ES-I3 (cell line): Measurements from ENCODE around the gene WDR82.

Source experiments
- H3K36me3 ChIP-seq: 2 replicates; pipeline ENCODE4 v1.6.1; 2013; ENCODE audit warnings: mild to moderate bottlenecking, low read length, control low read depth, moderate library complexity; ENCODE audit not compliant: insufficient read depth
- H3K4me1 ChIP-seq: 2 replicates; pipeline ENCODE4 v1.6.1; 2013; ENCODE audit warnings: mild to moderate bottlenecking, control low read depth, low read length; ENCODE audit not compliant: insufficient read depth
- H3K9ac ChIP-seq: 2 replicates; pipeline ENCODE4 v1.6.1; 2013; ENCODE audit warnings: low read depth, mild to moderate bottlenecking, low read length, moderate library complexity
- H3K9me3 ChIP-seq: 2 replicates; pipeline ENCODE4 v1.6.1; 2013; ENCODE audit warnings: mild to moderate bottlenecking, low read length, moderate library complexity; ENCODE audit not compliant: control insufficient read depth, insufficient read depth

Gene WDR82

GRCh38 chr3:52262447-52262846 lies 16.0 kb downstream of the WDR82 start:
- no peaks in the 10 kb centered on the region for H3K4me1 ChIP-seq
- H3K9ac ChIP-seq, result no peak overlapping the region
- no peaks in the 10 kb centered on the region for H3K9me3 ChIP-seq
- peaks cover 44% of the 10 kb centered on the region for H3K36me3 ChIP-seq

- H3K36me3 ChIP-seq, result peaks cover 53% of the 10 kb centered on the region
These were observed 19.0 kb downstream of the WDR82 start for GRCh38 chr3:52259448-52259847.

GRCh38 chr3:52259035-52259434 lies 19.4 kb downstream of the WDR82 start:
- Histone ChIP-seq H3K9me3 (no peaks in the 10 kb centered on the region), H3K36me3 (peaks cover 54% of the 10 kb centered on the region), H3K9ac (no peak overlapping the region), H3K4me1 (no peaks in the 10 kb centered on the region)

More at GRCh38 chr3:52259448-52259847, 19.0 kb downstream of the WDR82 start:
- Histone ChIP-seq H3K9me3 (no peaks in the 10 kb centered on the region), H3K4me1 (no peaks in the 10 kb centered on the region), H3K9ac (no peak overlapping the region)

GRCh38 chr3:52257911-52258310 lies 20.5 kb downstream of the WDR82 start:
- H3K36me3 ChIP-seq, result peaks cover 60% of the 10 kb centered on the region
- H3K9me3 ChIP-seq, result no peaks in the 10 kb centered on the region
- H3K9ac ChIP-seq, result no peak overlapping the region
- H3K4me1 ChIP-seq, result no peaks in the 10 kb centered on the region

GRCh38 chr3:52256622-52257021 lies 21.8 kb downstream of the WDR82 start:
- H3K36me3 ChIP-seq, result peaks cover 68% of the 10 kb centered on the region
- H3K9me3 ChIP-seq, result no peaks in the 10 kb centered on the region
- no peaks in the 10 kb centered on the region for H3K4me1 ChIP-seq
- no peak overlapping the region for H3K9ac ChIP-seq

- Histone ChIP-seq H3K4me1 (no peaks in the 10 kb centered on the region), H3K9me3 (no peaks in the 10 kb centered on the region), H3K9ac (no peak overlapping the region), H3K36me3 (peaks cover 66% of the 10 kb centered on the region)
These were observed 22.3 kb downstream of the WDR82 start for GRCh38 chr3:52256159-52256558.

- no peaks in the 10 kb centered on the region for H3K4me1 ChIP-seq
- H3K36me3 ChIP-seq, result peaks cover 56% of the 10 kb centered on the region
- H3K9ac ChIP-seq, result no peak overlapping the region
These were observed 23.8 kb downstream of the WDR82 start for GRCh38 chr3:52254608-52255007.

GRCh38 chr3:52253314-52254304 lies 24.8 kb downstream of the WDR82 start:
- peaks cover 46% of the 10 kb centered on the region for H3K36me3 ChIP-seq
- H3K4me1 ChIP-seq, result no peaks in the 10 kb centered on the region
- H3K9me3 ChIP-seq, result no peaks in the 10 kb centered on the region
- H3K9ac ChIP-seq, result no peak overlapping the region

More at GRCh38 chr3:52254608-52255007, 23.8 kb downstream of the WDR82 start:
- H3K9me3 ChIP-seq, result no peaks in the 10 kb centered on the region

GRCh38 chr3:52250122-52250521 lies 28.3 kb downstream of the WDR82 start:
- no peaks in the 10 kb centered on the region for H3K4me1 ChIP-seq
- H3K9ac ChIP-seq, result no peak overlapping the region
- H3K9me3 ChIP-seq, result no peaks in the 10 kb centered on the region
- peaks cover 15% of the 10 kb centered on the region for H3K36me3 ChIP-seq

GRCh38 chr3:52249683-52250082 lies 28.8 kb downstream of the WDR82 start:
- H3K9me3 ChIP-seq, result no peaks in the 10 kb centered on the region
- H3K4me1 ChIP-seq, result no peaks in the 10 kb centered on the region
- H3K9ac ChIP-seq, result no peak overlapping the region
- peaks cover 15% of the 10 kb centered on the region for H3K36me3 ChIP-seq

GRCh38 chr3:52248816-52249547 lies 29.5 kb downstream of the WDR82 start:
- Histone ChIP-seq H3K9ac (no peak overlapping the region), H3K36me3 (peaks cover 13% of the 10 kb centered on the region), H3K4me1 (0 out of 2 replicates have a peak, but pooled peaks cover 4% of the 10 kb centered on the region), H3K9me3 (no peaks in the 10 kb centered on the region)

GRCh38 chr3:52248165-52248541 lies 30.3 kb downstream of the WDR82 start:
- H3K9me3 ChIP-seq, result 0 out of 2 replicates have a peak, but pooled peaks cover 3% of the 10 kb centered on the region
- no peak overlapping the region for H3K9ac ChIP-seq
- peaks cover 8% of the 10 kb centered on the region; the same call in 1 of the 2 replicates for H3K36me3 ChIP-seq
- H3K4me1 ChIP-seq, result 0 out of 2 replicates have a peak, but pooled peaks cover 4% of the 10 kb centered on the region

GRCh38 chr3:52247409-52248164 lies 30.9 kb downstream of the WDR82 start:
- Histone ChIP-seq H3K4me1 (0 out of 2 replicates have a peak, but pooled peaks cover 4% of the 10 kb centered on the region), H3K9ac (no peak overlapping the region), H3K36me3 (peaks cover 7% of the 10 kb centered on the region; the same call in 1 of the 2 replicates), H3K9me3 (0 out of 2 replicates have a peak, but pooled peaks cover 3% of the 10 kb centered on the region)
